Measurements from ENCODE around the gene PEX11G.

GRCh38 chr19:7478843-7479227 lies 10.0 kb downstream of the PEX11G start:
- no peak for TF ChIP-seq CTCF (IDR thresholded peaks at IDR 0.05; ENCODE audit: insufficient read depth, low read length, poor library complexity, severe bottlenecking)
- TF ChIP-seq EZH2phosphoT487 (conservative IDR thresholded peaks at IDR 0.05; ENCODE audit: low read length) = no peak

Measured in SU-DHL-6 (cell line).